Measurements from ENCODE around the gene TEX26. TPM values are rescaled to one million over a fixed set of nuclear protein-coding genes. Genes with fewer than 3 reads are reported as not detected.

TEX26 gene
- polyA plus RNA-seq, 3 donors, result not detected

DNA sequence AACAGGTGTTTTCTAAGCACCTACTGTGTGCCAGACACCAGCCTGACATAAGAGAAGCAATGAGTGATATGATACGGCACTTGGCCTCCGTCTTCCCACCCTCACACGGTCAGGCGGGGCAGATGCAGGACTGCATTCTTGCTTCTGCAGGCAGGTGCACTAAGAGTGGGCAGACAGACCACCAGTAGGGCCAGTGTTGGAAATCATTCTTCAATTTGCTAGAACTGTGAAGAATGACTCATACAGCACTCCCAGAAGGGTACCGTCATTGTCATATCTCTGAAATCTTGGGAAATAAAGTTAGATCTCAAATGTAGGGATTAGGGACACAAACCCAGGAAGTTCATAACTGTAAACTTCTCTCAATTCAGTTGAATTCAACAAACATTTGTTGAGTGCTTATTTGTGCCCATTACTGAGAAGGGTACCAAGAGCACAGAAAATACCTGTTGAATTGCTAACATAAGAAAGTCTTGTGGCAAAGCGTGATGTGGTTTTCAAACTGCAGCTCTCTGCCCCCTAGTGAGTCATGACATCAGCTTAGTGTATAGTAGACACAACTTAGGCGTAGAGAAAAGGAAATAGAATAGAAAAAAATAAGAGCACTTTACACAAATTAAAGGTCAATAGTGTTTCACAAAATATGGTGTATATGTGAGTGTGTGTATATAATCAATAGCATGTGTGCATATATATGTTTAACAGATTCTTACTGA, 76.1 kb downstream of the TEX26 start:
- Mint-ChIP-seq H3K36me3 (no peaks in the 10 kb centered on the region), H3K27ac (no peak overlapping the region), H3K27me3 (ENCODE audit: low read depth in 3 of 3) (peaks cover 13 to 16% (median 16%) of the 10 kb centered on the region in 3 donors), H3K9me3 (no peaks in the 10 kb centered on the region), H3K4me1 (peaks cover 14% of the 10 kb centered on the region), H3K4me3 (no peak overlapping the region)
- Histone ChIP-seq H3K27ac (ENCODE audit: low read depth in 1 of 2, low read length in 2 of 2) (no peak overlapping the region), H3K27me3 (ENCODE audit: control insufficient read depth in 2 of 2, insufficient read depth in 2 of 2, low read length in 2 of 2) (peaks cover 6 to 12% of the 10 kb centered on the region in 2 donors), H3K4me3 (replicated peaks in 1 of 3; ENCODE audit: low read depth in 2 of 3, low read length in 3 of 3) (no peak overlapping the region), H3K9ac (ENCODE audit: insufficient read depth, low read length, poor library complexity, severe bottlenecking) (no peak overlapping the region), H3K79me2 (ENCODE audit: insufficient read depth, low read length) (no peaks in the 10 kb centered on the region), H3K36me3 (replicated peaks in 1 of 2; ENCODE audit: control insufficient read depth in 1 of 2, insufficient read depth in 2 of 2, low read length in 2 of 2) (no peaks in the 10 kb centered on the region), H3K9me3 (replicated peaks in 1 of 2; ENCODE audit: control insufficient read depth in 1 of 2, insufficient read depth in 1 of 2, low read length in 2 of 2) (no peaks in the 10 kb centered on the region), H3K4me1 (ENCODE audit: control insufficient read depth in 1 of 2, insufficient read depth in 2 of 2, low read length in 2 of 2) (no peaks in the 10 kb centered on the region), H4K20me1 (ENCODE audit: insufficient read depth, low read length) (no peaks in the 10 kb centered on the region), H2AFZ (ENCODE audit: insufficient read depth, low read depth, low read length, poor library complexity, severe bottlenecking) (no peak overlapping the region), H3K4me2 (replicated peaks; ENCODE audit: extremely low read depth, low read length, poor library complexity, severe bottlenecking) (no peak overlapping the region)
- intact Hi-C loops (cut with micrococcal nuclease), result no loop called here
- TF ChIP-seq, protein P1, sequence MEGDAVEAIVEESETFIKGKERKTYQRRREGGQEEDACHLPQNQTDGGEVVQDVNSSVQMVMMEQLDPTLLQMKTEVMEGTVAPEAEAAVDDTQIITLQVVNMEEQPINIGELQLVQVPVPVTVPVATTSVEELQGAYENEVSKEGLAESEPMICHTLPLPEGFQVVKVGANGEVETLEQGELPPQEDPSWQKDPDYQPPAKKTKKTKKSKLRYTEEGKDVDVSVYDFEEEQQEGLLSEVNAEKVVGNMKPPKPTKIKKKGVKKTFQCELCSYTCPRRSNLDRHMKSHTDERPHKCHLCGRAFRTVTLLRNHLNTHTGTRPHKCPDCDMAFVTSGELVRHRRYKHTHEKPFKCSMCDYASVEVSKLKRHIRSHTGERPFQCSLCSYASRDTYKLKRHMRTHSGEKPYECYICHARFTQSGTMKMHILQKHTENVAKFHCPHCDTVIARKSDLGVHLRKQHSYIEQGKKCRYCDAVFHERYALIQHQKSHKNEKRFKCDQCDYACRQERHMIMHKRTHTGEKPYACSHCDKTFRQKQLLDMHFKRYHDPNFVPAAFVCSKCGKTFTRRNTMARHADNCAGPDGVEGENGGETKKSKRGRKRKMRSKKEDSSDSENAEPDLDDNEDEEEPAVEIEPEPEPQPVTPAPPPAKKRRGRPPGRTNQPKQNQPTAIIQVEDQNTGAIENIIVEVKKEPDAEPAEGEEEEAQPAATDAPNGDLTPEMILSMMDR (IDR thresholded peaks at IDR 0.05), result no peak
- no peak for DNase-seq
- WGBS (ENCODE audit: insufficient coverage), result 97% methylated on average over 4 of the region's 7 CpGs

- H3K27ac Mint-ChIP-seq, result no peak overlapping the region
- H3K36me3 ChIP-seq (replicated peaks in 1 of 2; ENCODE audit: control insufficient read depth in 1 of 2, insufficient read depth in 2 of 2, low read length in 2 of 2), result no peaks in the 10 kb centered on the region
- no peaks in the 10 kb centered on the region for H3K4me1 ChIP-seq (ENCODE audit: control insufficient read depth in 1 of 2, insufficient read depth in 2 of 2, low read length in 2 of 2)
- no peaks in the 10 kb centered on the region for H3K36me3 Mint-ChIP-seq
- H3K4me2 ChIP-seq (replicated peaks; ENCODE audit: extremely low read depth, low read length, poor library complexity, severe bottlenecking), result no peak overlapping the region
- H3K79me2 ChIP-seq (ENCODE audit: insufficient read depth, low read length), result no peaks in the 10 kb centered on the region
- no peaks in the 10 kb centered on the region for H3K9me3 ChIP-seq (replicated peaks in 1 of 2; ENCODE audit: control insufficient read depth in 1 of 2, insufficient read depth in 1 of 2, low read length in 2 of 2)
- H2AFZ ChIP-seq (ENCODE audit: insufficient read depth, low read depth, low read length, poor library complexity, severe bottlenecking), result no peak overlapping the region
- H3K9ac ChIP-seq (ENCODE audit: insufficient read depth, low read length, poor library complexity, severe bottlenecking), result no peak overlapping the region
- peaks cover 13 to 16% (median 16%) of the 10 kb centered on the region in 3 donors for H3K27me3 Mint-ChIP-seq (ENCODE audit: low read depth in 3 of 3)
- H3K9me3 Mint-ChIP-seq, result no peaks in the 10 kb centered on the region
- H3K4me3 Mint-ChIP-seq, result no peak overlapping the region
- H3K4me1 Mint-ChIP-seq, result peaks cover 14% of the 10 kb centered on the region
- DNase-seq, result no peak
- TF ChIP-seq, protein P1 (IDR thresholded peaks at IDR 0.05), result no peak
- no peak overlapping the region for H3K27ac ChIP-seq (ENCODE audit: low read depth in 1 of 2, low read length in 2 of 2)
- WGBS (ENCODE audit: insufficient coverage), result 88% methylated on average over 5 of the region's 5 CpGs
- H4K20me1 ChIP-seq (ENCODE audit: insufficient read depth, low read length), result no peaks in the 10 kb centered on the region
- H3K27me3 ChIP-seq (ENCODE audit: control insufficient read depth in 2 of 2, insufficient read depth in 2 of 2, low read length in 2 of 2), result peaks cover 6 to 12% of the 10 kb centered on the region in 2 donors
- intact Hi-C loops (cut with micrococcal nuclease), result no loop called here
- no peak overlapping the region for H3K4me3 ChIP-seq (replicated peaks in 1 of 3; ENCODE audit: low read depth in 2 of 3, low read length in 3 of 3)
These were observed 76.7 kb downstream of the TEX26 start for GRCh38 chr13:31009166-31009565.

Measured in CD14-positive monocyte (primary cell).